Measurements from ENCODE around the gene FARP2.

FARP2 gene

DNA sequence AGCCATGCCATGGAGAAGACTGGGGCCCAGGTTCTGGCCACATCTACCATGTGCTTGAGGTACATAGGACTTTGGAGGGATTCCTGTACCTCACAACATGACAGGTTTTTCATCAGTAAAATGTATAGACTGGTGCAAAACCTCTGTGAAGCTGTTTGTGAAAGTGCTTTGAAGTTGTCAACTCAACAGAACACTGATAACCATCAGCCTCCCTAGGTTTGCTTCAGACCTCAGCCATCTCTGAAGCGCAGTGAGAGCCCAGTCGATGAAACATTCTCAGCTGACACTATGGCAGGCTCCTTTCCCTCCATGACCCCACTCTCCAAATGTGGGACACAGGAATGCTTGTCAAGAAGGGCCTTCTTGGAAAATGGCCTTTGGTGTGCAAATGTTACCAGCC, 113.7 kb downstream of the FARP2 start:
- TF ChIP-seq, protein P1, sequence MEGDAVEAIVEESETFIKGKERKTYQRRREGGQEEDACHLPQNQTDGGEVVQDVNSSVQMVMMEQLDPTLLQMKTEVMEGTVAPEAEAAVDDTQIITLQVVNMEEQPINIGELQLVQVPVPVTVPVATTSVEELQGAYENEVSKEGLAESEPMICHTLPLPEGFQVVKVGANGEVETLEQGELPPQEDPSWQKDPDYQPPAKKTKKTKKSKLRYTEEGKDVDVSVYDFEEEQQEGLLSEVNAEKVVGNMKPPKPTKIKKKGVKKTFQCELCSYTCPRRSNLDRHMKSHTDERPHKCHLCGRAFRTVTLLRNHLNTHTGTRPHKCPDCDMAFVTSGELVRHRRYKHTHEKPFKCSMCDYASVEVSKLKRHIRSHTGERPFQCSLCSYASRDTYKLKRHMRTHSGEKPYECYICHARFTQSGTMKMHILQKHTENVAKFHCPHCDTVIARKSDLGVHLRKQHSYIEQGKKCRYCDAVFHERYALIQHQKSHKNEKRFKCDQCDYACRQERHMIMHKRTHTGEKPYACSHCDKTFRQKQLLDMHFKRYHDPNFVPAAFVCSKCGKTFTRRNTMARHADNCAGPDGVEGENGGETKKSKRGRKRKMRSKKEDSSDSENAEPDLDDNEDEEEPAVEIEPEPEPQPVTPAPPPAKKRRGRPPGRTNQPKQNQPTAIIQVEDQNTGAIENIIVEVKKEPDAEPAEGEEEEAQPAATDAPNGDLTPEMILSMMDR (IDR thresholded peaks at IDR 0.05), result no peak

GRCh38 chr2:241473399-241473798, 117.3 kb downstream of the FARP2 start:
- TF ChIP-seq, protein P1 (IDR thresholded peaks at IDR 0.05), result no peak

DNA sequence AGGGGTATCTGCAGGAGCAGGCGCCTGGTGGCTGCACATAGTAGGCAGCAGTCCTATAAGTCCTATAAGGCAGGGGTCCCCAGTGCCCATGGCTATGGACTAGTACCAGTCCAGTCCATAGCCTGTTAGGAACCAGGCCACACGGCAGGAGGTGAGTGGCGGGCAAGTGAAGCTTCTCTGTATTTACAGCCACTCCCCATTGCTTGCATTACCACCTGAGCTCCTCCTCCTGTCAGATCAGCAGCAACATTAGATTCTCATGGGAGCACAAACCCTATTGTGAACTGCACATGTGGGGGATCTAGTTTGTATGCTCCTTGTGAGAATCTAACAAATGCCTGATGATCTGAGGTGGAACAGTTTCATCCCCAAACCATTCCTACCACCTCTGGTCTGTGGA, 119.2 kb downstream of the FARP2 start:
- TF ChIP-seq, protein P1 (IDR thresholded peaks at IDR 0.05), result no peak

DNA sequence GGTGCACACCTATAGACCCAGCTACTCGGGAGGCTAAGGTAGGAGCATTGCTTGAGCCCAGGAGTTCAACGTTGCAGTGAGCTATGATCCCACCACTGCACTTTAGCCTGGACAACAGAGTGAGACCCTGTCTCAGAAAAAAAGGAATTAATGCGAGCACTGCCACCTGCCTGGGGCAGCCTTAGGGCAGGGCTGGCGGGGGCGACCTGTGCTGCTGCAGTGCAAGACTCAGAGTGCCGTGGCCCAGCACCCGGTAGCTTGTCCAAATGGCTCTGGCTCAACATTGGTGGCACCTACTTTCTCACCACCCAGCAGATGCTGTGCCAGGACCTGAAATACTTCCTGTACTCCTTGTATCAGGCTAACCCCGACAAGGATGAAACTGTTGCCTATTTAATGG, 122.1 kb downstream of the FARP2 start:
- TF ChIP-seq, protein P1 (IDR thresholded peaks at IDR 0.05), result no peak

GRCh38 chr2:241479026-241479898, 123.2 kb downstream of the FARP2 start:
- TF ChIP-seq, protein P1 (IDR thresholded peaks at IDR 0.05), result no peak

- TF ChIP-seq, protein P1 (IDR thresholded peaks at IDR 0.05), result no peak
These were observed 125.6 kb downstream of the FARP2 start for GRCh38 chr2:241481687-241482086.

- TF ChIP-seq, protein P1 (IDR thresholded peaks at IDR 0.05), result no peak
These were observed 126.3 kb downstream of the FARP2 start for GRCh38 chr2:241482126-241482955.
